OCI-M1 (cell line): ENCODE results near the gene NECAB3.

Source experiments
- DNase-seq: peaks from one replicate; lab custom pipeline; 2025; lab: John Stamatoyannopoulos, UW

Gene NECAB3

DNA sequence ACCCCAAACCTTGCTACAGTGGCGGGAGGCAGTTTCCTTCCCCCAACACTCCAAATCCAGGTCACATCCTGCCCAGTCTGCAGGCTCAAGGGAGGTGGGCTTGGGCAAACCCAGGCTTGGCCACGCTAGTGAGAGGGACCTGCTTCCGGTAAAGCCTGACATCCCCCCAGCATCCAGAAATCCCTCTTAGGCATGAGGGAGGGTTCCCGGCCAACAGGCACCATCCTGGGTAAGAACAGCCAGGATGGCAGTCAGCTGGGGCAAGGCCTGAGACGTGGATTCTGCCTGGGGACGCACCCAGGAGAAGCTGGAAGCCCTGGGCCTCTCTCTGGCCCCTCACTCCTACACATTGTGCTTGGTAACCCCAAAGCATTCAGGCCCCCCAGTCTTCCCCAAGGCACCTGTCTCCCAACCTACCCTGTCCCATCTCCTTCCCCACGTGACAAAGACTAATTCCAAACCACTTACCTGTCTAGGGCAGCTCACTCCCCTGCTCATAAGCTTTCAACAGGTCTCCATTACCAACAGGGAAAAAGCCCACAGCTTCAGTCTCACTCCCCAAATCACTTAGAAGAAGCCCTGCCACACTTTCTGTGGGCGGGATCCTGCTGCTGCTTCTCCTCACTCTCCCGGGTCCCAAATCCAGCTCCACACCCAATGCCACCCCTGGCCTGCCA, 10.0 kb downstream of the NECAB3 start:
- DNase-seq: no peak

GRCh38 chr20:33663161-33664084, 10.8 kb downstream of the NECAB3 start:
- DNase-seq: peak; percentile 87

DNA sequence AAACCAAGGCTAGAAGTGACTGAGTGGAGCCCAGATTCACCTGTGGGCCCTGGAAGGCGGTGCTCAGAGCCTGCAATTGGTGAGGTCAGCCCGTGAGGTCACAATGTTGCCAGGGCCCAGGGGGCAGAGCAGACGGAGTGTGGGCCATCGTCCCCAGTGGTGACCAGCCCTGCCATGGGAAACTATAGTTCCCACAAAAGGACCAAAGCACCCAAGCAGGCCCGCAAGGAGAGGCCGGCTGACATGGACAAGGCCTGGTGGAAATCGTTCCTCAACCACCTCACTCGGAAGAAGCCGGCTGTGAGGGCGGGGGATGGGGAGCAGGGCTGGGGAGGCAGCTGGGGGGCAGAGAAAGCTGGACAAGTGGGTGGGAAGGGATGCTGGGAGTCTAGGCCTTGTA, 12.1 kb downstream of the NECAB3 start, which contains the start of gene C20orf144:
C20orf144 (plus strand) TSS at position 156 of the 400 bp plus-strand sequence; CDS start at position 175, 19 bp downstream.
- DNase-seq: no peak

DNA sequence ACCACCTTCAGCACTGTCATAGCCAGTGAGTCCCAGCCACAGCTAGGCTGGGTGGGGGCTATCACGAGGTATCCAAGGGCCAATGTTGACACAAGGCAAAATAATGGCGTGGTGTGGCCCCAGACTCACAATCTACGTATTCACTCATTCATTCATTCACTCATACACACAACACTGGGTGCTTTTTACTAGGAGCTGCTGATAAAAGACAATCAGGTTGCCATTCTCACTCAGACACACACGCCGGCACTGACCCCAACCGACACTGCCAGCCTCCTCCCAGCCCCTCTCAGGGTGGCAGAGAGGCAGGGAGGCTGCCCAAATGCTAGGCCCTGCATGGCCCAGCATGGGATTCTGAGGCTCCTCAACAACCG, 13.6 kb downstream of the NECAB3 start:
- no peak for DNase-seq

DNA sequence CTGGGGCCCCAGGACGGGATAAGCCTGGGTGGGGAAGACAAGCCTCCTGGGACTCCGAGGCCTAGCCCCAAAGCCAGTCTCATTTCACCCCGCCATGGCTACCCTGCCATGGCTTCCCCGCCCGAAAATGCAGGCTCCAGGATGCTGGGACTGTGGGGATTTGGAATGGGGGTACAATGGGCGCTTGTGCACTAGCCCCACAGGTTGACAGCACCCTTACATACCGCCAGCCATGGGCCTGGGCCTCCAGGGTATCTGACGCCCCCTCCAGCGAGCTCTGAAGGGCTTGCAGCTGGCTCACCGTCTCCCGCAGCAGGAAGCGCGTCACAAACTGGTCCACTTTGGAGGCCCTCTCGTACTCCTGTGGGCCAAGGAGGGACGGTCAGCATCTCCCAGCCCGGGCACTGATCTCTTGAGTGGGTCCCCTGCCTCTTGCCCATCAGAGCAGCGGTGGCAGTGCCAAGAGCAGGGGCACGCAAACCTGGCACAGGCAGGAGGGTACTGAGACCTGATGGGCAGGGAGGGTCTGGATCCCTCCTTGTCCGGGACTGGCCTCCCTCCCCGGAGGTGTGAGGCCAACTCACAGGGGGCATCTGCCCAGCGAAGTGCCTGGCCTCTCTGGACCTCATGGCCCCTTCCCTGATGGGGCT, 14.1 kb downstream of the NECAB3 start:
- DNase-seq: no peak

GRCh38 chr20:33659341-33660034, 14.7 kb downstream of the NECAB3 start:
- no peak for DNase-seq

DNA sequence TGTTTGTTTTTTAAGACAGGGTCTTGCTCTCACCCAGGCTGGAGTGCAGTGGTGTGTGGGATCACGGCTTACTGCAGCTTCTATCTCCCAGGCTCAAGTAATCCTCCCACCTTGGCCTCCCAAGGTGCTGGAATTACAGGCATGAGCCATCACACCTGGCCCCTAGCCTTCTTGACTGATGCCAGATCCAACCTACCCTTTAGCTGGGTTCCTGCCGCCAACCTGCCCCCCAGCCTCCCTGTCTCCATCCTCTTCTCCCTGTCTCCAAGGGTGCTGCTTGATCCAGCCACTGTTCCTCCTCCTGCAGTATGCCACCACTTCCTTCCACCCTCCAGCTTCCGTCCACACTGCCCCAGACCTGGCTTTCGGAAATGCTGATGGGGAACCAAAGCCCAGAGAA, 15.3 kb downstream of the NECAB3 start:
- no peak for DNase-seq

GRCh38 chr20:33658510-33658909, 15.7 kb downstream of the NECAB3 start:
- DNase-seq: no peak

GRCh38 chr20:33657704-33658095, 16.5 kb downstream of the NECAB3 start:
- no peak for DNase-seq

DNA sequence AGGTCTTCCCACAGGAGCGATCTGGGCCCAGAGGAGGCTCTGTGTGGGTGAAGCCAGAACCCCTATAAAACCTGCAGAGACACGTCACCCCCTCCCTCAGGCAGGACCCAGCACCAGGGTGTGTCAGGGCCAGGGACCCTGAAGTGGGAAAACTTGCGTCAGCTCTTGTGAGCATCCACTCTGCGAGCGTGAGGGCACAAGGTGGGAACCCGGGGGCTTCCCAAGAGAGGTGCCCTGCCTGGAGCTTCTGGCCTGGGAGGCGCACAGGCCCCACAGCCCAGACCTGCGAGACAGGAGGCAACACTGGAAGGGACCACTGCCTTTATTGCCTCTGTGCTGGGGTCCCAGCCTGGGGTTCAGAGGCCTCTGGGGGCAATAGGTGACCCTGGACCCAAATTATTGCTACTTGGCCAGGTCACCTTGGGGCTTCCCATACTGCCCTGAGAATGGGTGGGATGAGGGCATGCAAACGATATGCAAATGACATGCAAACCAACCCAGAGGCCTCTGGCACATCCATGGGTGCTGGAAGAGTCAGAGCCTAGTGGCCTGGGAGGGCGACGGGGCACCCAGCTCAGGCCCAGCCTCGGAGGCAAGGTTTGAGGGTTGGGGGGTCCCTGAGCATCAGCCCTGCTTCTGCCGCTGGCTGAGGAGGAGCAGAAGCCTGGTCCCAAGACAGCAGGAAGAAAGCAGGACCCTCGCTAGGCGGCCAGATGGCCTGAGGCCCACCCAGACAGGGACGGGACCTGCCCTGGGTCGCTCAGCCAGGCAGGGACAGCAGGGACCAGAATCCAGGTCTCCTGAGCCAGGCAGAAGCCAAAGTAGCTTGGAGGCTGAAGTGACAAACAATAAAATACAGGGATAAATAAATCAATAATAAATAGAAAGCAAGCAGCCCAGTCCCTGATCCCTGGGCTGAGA, 17.2 kb downstream of the NECAB3 start:
- no peak for DNase-seq

DNA sequence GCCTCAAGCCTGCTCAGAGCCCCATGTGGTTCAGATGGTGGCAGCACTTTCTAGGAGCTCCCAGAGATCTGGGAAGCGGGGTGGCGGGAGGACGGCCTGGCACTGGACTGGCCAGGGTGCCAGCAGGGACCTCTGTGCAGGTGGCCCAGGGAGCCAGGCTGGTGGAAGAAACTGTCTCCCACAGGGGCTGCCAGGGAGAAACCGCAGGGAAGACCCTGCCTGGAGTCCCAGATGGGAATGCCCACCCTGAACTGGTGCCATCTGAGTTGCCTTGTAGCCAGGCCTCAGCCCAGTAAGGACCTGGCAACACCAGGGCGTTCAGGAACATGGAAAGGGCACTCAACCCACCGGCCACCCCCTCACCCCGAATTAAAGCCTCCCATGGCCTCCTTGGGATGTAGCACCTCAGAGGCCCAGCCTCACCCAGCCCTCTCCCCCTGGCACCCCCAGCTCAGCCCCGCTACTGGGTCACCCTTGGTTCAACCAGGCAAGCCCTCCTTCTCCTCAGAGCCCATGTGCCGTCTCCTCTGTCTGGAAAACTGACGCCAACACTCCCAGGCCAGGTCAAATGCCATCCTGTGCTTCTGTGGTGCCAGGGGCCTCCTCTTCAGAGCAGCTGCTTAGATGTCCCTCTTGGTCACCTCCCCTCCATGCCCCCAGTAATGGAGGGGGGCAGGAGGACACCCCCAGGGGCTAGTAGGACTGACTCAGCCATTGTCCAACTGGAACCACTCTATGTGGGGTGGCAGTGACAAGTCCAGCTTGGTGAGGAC, 18.0 kb downstream of the NECAB3 start:
- DNase-seq: no peak

- no peak for DNase-seq
These were observed 19.1 kb downstream of the NECAB3 start for GRCh38 chr20:33655164-33655563.

GRCh38 chr20:33654680-33655161, 19.5 kb downstream of the NECAB3 start:
- no peak for DNase-seq

DNA sequence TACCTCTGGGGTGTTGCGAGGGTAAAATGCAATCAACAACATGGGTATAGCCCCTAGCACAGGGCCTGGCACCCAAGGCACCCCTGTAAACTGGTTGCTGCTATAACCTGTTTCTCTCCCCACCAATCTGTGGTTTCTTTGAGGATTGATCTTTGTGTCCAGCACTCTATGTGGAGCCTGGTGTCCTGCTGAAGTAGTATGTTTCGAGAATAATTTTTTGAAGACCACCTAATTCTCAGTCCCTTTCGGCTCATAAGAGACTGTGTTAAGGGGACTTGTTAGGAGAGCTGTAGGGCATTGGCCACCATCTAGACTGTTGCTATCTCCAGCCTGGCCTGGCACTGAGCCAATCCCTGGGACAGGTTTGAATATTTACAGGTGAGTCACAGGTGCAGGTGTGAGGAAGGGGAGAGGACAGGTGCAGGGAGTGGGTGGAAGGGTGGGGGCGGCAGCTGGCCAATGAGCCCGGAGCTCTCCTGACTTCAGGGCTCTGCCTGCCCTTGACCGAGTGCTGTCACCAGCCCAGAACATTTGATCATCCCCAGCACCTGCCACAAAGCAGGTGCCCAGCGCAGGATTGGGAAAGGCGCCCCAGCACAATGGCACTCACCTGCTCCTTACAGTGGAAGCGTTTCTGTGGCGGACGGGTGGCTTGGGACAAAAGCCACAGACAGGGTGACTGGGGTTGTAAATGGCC, 20.2 kb downstream of the NECAB3 start:
- DNase-seq: no peak

GRCh38 chr20:33653218-33653899, 20.9 kb downstream of the NECAB3 start:
- peak; percentile 73 for DNase-seq

- peak; percentile 80 for DNase-seq
These were observed 22.6 kb downstream of the NECAB3 start for GRCh38 chr20:33651562-33652048.

DNA sequence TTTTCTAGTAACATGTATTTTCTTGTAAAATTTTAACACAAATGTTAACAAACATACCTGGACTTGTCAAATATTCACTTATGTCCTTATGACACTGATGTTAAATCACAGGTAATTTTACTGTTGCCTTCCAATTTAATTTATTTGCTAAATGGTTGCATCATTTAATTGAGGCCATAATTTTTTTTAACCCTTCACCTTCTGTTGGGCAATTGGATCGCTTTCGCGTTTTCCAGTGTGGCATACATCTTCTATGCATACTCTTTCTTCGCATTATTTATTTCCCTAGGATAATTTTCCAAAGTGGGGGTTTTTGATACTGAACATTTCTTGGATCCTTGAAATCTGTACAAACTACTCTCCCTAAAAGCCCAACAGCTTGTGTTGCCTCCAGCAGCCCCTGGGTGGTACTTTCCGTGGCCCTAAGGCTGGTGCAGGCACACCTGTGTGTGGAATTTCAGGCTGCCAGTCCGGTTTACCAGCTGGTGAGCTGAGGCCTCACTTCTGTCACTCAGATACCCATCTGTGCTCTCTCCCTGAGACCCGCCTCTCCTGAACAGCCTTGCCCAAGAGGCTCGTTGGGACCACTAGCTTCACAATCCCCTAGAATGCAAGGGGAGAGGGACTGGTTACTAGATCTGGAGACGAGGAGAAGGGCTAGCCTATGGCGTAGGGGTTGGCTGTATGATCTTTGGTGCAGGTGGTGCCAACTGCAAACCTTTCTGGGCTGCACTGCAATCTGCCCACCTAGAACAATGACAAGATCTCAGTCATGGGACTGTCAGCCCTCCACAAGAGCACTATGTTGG, 23.3 kb downstream of the NECAB3 start:
- no peak for DNase-seq
